SK-N-SH (cell line): ENCODE data around the gene BTBD9.

Experiments
- CTCF ChIP-seq: fragments of 200-600 bp; sonication (generic); IDR thresholded peaks from 2 replicates; pipeline ENCODE4 v1.6.1; 2017; ENCODE audit warnings: antibody characterized with exemption, mild to moderate bottlenecking, moderate library complexity
- EZH2phosphoT487 ChIP-seq: fragments of 200-600 bp; sonication (generic); IDR thresholded peaks from 2 replicates; pipeline ENCODE4 v1.6.1; 2017; ENCODE audit warnings: low read depth, mixed run types, mild to moderate bottlenecking, antibody characterized with exemption, moderate library complexity, borderline replicate concordance
- FOXM1 ChIP-seq: IDR thresholded peaks from 2 replicates; pipeline ENCODE4 v1.4.0; 2012; ENCODE audit warnings: low read depth, mild to moderate bottlenecking
- GABPA ChIP-seq: IDR thresholded peaks from 2 replicates; pipeline ENCODE4 v1.4.0; 2012; ENCODE audit warnings: low read depth, mild to moderate bottlenecking
- MXI1 ChIP-seq: IDR thresholded peaks from 2 replicates; pipeline ENCODE4 v1.6.1; 2012; ENCODE audit warnings: mild to moderate bottlenecking, low read depth, low read length, improper control_type of control experiment
- POLR2AphosphoS5 ChIP-seq: IDR thresholded peaks from 2 replicates; pipeline ENCODE4 v1.6.1; 2012; ENCODE audit warnings: low read depth, low read length
- RAD21 ChIP-seq: IDR thresholded peaks from 2 replicates; pipeline ENCODE4 v1.6.1; 2012; ENCODE audit warnings: mild to moderate bottlenecking, low read length
- REST ChIP-seq: IDR thresholded peaks from 2 replicates; pipeline ENCODE4 v1.6.1; 2012; ENCODE audit warnings: mild to moderate bottlenecking, low read depth, low read length, moderate library complexity
- RFX5 ChIP-seq: IDR thresholded peaks from 2 replicates; pipeline ENCODE4 v1.6.1; 2012; ENCODE audit warnings: mild to moderate bottlenecking, improper control_type of control experiment, low read length
- SIN3A ChIP-seq: IDR thresholded peaks from 2 replicates; pipeline ENCODE4 v1.6.1; 2012; ENCODE audit warnings: low read depth, mild to moderate bottlenecking, low read length, moderate library complexity, borderline replicate concordance
- TF ChIP-seq, protein P1 (sequence below): fragments of 150-350 bp; IDR thresholded peaks from 2 replicates; pipeline ENCODE4 v1.6.1; 2017; ENCODE audit warnings: antibody characterized with exemption, low read length, low read depth, borderline replicate concordance
- TF ChIP-seq, protein P2 (sequence below): IDR thresholded peaks from 2 replicates; pipeline ENCODE4; 2012

- TF ChIP-seq REST, result no peak
- TF ChIP-seq, protein P1, sequence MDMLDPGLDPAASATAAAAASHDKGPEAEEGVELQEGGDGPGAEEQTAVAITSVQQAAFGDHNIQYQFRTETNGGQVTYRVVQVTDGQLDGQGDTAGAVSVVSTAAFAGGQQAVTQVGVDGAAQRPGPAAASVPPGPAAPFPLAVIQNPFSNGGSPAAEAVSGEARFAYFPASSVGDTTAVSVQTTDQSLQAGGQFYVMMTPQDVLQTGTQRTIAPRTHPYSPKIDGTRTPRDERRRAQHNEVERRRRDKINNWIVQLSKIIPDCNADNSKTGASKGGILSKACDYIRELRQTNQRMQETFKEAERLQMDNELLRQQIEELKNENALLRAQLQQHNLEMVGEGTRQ, result no peak
- no peak for TF ChIP-seq GABPA
- TF ChIP-seq CTCF, result no peak
- TF ChIP-seq SIN3A, result no peak
- TF ChIP-seq EZH2phosphoT487, result no peak
- no peak for TF ChIP-seq MXI1
- no peak for TF ChIP-seq FOXM1
- TF ChIP-seq, protein P2, sequence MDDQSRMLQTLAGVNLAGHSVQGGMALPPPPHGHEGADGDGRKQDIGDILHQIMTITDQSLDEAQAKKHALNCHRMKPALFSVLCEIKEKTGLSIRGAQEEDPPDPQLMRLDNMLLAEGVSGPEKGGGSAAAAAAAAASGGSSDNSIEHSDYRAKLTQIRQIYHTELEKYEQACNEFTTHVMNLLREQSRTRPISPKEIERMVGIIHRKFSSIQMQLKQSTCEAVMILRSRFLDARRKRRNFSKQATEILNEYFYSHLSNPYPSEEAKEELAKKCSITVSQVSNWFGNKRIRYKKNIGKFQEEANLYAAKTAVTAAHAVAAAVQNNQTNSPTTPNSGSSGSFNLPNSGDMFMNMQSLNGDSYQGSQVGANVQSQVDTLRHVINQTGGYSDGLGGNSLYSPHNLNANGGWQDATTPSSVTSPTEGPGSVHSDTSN, result no peak
- no peak for TF ChIP-seq RAD21
- TF ChIP-seq POLR2AphosphoS5, result no peak
- TF ChIP-seq RFX5, result no peak
Measured at GRCh38 chr6:38391206-38391605, 248.5 kb downstream of the BTBD9 start.
